Liver (tissue), 3 donors: Measurements from ENCODE around the gene PXYLP1.

ENCODE experiments used
- CTCF ChIP-seq: fragments of 150-350 bp; IDR thresholded peaks from 2 replicates; pipeline ENCODE4 v1.5.1; 2017; ENCODE audit warnings: improper control_type of control experiment, low read depth, low read length; ENCODE audit not compliant: missing input control
- FOXA1 ChIP-seq: IDR thresholded peaks from 2 replicates; pipeline ENCODE4 v1.6.1; 2016; ENCODE audit warnings: antibody characterized with exemption
- GABPA ChIP-seq, 2 donors: IDR thresholded peaks in 1 of 2; conservative IDR thresholded peaks in 1 of 2; 2 replicates each; pipeline ENCODE4 v1.6.1; 2016; ENCODE audit warnings: antibody characterized with exemption in 2 of 2, mild to moderate bottlenecking in 1 of 2, moderate library complexity in 1 of 2
- HNF4A ChIP-seq, 2 donors: conservative IDR thresholded peaks; 2 replicates each; pipeline ENCODE4 v1.6.1; 2016; ENCODE audit warnings: antibody characterized with exemption in 2 of 2, mild to moderate bottlenecking in 2 of 2
- JUND ChIP-seq, 2 donors: IDR thresholded peaks; 2 replicates each; pipeline ENCODE4 v1.6.1; 2016; ENCODE audit warnings: antibody characterized with exemption in 2 of 2
- SP1 ChIP-seq: IDR thresholded peaks from 2 replicates; pipeline ENCODE4 v1.6.1; 2018; ENCODE audit warnings: antibody characterized with exemption, mild to moderate bottlenecking
- TAF1 ChIP-seq: conservative IDR thresholded peaks from 2 replicates; pipeline ENCODE4 v1.6.1; 2016; ENCODE audit warnings: antibody characterized with exemption, mild to moderate bottlenecking
- TF ChIP-seq, protein P1 (sequence below): IDR thresholded peaks from 2 replicates; pipeline ENCODE4 v1.6.1; 2016; ENCODE audit warnings: antibody characterized with exemption
- TF ChIP-seq, protein P2 (sequence below): IDR thresholded peaks from 2 replicates; pipeline ENCODE4 v1.6.1; 2016; ENCODE audit warnings: antibody characterized with exemption
- donor health status: healthy.
- donor health status: healthy.

DNA sequence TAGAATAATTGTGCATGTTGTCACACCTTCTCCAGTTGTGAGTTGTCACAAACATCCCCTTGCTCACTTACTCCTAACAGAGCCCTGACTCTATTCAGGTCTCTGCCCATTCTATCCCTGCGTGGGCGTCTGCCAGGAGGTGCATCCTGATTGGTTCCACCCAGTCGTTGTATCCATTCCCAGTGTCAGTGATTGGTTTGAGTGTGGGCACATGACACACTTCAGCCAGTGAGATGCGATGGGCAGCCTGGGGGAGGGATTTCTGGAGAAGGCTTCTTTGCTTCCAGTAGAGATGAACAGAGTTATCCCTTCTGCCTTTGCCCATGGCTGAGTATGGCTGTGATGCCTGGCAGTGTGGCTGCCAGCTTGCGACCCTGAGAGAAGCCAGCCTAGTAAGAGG is 18.7 kb downstream of the PXYLP1 start:
- TF ChIP-seq CTCF (no peak), HNF4A (conservative IDR thresholded peaks at IDR 0.05) (no peak), SP1 (no peak), JUND (IDR thresholded peaks at IDR 0.05) (no peak), FOXA1 (no peak), TAF1 (no peak), GABPA (IDR thresholded peaks at IDR 0.05 in 1 of 2, conservative IDR thresholded peaks at IDR 0.05 in 1 of 2) (no peak)
- TF ChIP-seq, protein P1, sequence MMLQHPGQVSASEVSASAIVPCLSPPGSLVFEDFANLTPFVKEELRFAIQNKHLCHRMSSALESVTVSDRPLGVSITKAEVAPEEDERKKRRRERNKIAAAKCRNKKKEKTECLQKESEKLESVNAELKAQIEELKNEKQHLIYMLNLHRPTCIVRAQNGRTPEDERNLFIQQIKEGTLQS = no peak
- TF ChIP-seq, protein P2, sequence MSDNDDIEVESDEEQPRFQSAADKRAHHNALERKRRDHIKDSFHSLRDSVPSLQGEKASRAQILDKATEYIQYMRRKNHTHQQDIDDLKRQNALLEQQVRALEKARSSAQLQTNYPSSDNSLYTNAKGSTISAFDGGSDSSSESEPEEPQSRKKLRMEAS = no peak
